ENCODE results near the gene AKTIP.

DNA sequence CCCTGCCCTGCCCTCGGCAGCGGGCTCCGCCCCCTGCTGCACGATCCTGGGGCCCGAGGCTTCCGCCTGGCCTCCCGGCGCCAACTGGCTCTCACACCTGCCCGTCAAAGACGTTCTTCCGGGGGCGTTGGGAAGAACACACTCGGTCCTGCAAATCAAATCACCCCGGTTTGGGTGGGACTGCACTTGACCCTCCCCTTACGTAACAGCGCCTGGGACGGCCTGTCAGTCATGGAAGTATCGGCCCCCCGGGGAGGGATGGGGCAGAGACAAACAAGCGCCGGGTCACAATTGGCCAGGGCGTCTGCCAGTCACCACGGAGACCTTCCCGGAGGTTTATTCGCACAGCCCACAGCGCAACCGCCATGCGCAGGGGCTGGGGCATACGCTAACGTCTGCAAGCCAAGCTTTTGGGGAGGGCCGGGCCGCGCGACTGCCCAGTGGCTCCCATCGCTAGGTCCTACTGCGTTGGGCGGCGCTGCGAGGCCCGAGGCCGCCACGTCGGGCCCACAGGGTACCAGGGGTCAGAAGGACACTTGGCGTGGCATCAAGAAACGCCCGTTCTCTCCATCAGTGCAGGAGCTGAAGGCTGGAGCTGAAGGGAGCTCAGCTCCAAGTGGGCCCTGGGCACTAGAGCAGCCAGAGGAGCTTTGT lies 388 bp upstream of the AKTIP start:
- TF ChIP-seq POLR2A (IDR thresholded peaks at IDR 0.05) (peak; percentile 81), CTCF (IDR thresholded peaks at IDR 0.05) (no peak), POLR2AphosphoS5 (IDR thresholded peaks at IDR 0.05) (peak; percentile 92 to 97 (median 94)), EP300 (IDR thresholded peaks at IDR 0.05; ENCODE audit: low read depth) (peak; percentile 12)

All from transverse colon (tissue), 4 donors.